Measurements from ENCODE around the gene FOXN1. TPM values are rescaled to one million over a fixed set of nuclear protein-coding genes. Genes with fewer than 3 reads are reported as not detected.

Gene FOXN1
- total and polyA plus RNA-seq, 2 of the 13 experiments (the other 11 are each of a cell fraction or from before 2014, with no cell fraction given), result 0.01 TPM; not detected in 1

GRCh38 chr17:28524476-28525424 lies 18.6 kb downstream of the FOXN1 start (continued):
- TF ChIP-seq PATZ1 (CRISPR knock-in tag; IDR thresholded peaks at IDR 0.05) (peak; percentile 85), ADNP (CRISPR knock-in tag; IDR thresholded peaks at IDR 0.05) (no peak), ATF7 (IDR thresholded peaks at IDR 0.05) (no peak), ATF7 (CRISPR knock-in tag; IDR thresholded peaks at IDR 0.05) (no peak), HMGXB3 (CRISPR knock-in tag; IDR thresholded peaks at IDR 0.05; ENCODE audit: borderline replicate concordance) (no peak), TFDP1 (CRISPR knock-in tag; IDR thresholded peaks at IDR 0.05; ENCODE audit: borderline replicate concordance) (no peak), BCL6 (CRISPR knock-in tag; IDR thresholded peaks at IDR 0.05) (no peak; the same call in 1 of the 2 replicates), ZNF816 (CRISPR knock-in tag; IDR thresholded peaks at IDR 0.05; ENCODE audit: borderline replicate concordance) (no peak), NR2F6 (IDR thresholded peaks at IDR 0.05) (no peak), NR2F6 (CRISPR knock-in tag; IDR thresholded peaks at IDR 0.05) (no peak), AHDC1 (CRISPR knock-in tag; IDR thresholded peaks at IDR 0.05; ENCODE audit: borderline replicate concordance) (no peak), ZNF512 (CRISPR knock-in tag; IDR thresholded peaks at IDR 0.05) (no peak), REL (CRISPR knock-in tag; conservative IDR thresholded peaks at IDR 0.05) (no peak)

Data from HepG2 (cell line).